GM12865 (cell line): Measurements from ENCODE around the gene ADAP2.

Experiments used
- DNase-seq: peaks from one replicate; pipeline ENCODE4 v3.0.0; 2010; ENCODE audit warnings: low read depth
- H3K4me3 ChIP-seq: 2 replicates; pipeline ENCODE4 v1.5.1; 2011; ENCODE audit warnings: mild to moderate bottlenecking, low read depth, low read length, control low read depth
- TF ChIP-seq, protein P1 (sequence below): IDR thresholded peaks from 2 replicates; pipeline ENCODE4 v1.5.1; 2011; ENCODE audit warnings: low read length, control low read depth, low read depth, inconsistent platforms; ENCODE audit not compliant: insufficient read depth; ENCODE audit errors: missing control alignments

ADAP2 gene, protein sequence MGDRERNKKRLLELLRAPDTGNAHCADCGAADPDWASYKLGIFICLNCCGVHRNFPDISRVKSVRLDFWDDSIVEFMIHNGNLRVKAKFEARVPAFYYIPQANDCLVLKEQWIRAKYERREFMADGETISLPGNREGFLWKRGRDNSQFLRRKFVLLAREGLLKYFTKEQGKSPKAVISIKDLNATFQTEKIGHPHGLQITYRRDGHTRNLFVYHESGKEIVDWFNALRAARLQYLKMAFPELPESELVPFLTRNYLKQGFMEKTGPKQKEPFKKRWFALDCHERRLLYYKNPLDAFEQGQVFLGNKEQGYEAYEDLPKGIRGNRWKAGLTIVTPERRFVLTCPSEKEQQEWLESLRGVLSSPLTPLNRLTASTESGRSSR

DNA sequence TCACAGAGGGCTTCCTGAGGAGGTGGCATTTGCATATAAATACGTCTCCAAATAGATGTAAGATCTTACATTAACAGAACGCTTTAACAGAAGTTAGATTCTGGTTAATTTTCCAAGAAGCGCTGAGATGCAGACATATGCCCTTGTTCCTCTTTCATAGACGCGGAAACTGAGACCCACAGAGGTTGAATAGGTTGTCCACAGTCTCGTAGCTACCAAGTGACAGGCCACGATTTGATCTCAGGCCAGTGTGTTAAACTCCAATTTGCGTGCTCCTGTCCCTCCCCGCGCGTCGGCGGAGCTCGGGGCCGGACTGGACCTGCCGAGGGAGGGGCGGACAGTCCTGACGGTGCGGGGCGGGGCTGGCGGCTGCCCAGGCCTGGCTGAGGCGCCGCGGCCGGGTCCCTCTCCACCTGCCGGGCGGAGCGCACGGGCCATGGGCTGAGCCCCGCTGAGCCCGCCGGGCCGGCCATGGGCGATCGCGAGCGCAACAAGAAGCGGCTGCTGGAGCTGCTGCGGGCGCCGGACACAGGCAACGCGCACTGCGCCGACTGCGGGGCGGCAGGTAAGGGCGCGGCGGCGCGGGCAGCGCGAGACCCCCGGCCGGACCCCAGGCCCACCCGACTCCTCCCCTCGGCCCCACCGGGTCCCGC, at the start of gene ADAP2:
ADAP2 (plus strand) TSS at position 402 of the 653 bp plus-strand sequence; CDS start at position 472, 70 bp downstream.
- peak within 1 kb of the TSS; percentile 19 for H3K4me3 ChIP-seq
- TF ChIP-seq, protein P1, sequence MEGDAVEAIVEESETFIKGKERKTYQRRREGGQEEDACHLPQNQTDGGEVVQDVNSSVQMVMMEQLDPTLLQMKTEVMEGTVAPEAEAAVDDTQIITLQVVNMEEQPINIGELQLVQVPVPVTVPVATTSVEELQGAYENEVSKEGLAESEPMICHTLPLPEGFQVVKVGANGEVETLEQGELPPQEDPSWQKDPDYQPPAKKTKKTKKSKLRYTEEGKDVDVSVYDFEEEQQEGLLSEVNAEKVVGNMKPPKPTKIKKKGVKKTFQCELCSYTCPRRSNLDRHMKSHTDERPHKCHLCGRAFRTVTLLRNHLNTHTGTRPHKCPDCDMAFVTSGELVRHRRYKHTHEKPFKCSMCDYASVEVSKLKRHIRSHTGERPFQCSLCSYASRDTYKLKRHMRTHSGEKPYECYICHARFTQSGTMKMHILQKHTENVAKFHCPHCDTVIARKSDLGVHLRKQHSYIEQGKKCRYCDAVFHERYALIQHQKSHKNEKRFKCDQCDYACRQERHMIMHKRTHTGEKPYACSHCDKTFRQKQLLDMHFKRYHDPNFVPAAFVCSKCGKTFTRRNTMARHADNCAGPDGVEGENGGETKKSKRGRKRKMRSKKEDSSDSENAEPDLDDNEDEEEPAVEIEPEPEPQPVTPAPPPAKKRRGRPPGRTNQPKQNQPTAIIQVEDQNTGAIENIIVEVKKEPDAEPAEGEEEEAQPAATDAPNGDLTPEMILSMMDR: no peak
- DNase-seq: peak; percentile 36

DNA sequence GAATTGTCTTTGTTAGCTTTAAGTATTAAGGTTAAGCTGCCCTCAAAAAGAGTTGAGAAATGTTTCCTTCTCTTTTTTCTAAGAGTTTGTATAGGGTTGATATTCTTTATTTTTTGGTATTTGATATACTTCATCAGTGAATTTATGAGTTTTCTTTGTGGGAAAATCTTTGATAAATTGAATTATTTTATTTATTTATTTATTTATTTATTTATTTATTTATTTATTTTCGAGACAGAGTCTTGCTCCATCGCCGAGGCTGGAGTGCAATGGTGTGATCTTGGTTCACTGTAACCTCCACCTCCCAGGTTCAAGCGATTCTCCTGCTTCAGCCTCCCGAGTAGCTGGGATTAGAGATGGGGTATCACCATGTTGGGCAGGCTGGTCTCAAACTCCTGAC, 35.6 kb upstream of the ADAP2 start:
- no peak overlapping the region for H3K4me3 ChIP-seq
- TF ChIP-seq, protein P1: no peak
- DNase-seq: no peak

DNA sequence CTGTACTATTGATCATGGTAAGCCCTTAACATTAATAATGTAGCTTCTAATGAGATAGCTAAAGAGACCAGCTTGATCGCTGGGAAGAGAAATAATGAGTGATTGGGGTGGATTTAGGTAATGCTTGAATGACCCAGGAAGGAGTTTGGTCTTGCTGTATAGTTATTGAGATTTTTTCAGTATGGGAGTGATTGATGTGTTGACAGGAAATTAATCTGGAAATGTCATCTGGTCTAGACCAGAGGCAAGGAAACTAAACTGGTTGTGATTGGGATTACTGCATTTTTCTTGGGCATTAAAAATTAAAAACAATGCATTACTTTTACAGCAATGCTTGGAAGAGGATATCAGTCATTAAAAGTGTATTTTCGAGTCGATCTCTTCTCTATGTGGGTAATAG, 27.5 kb upstream of the ADAP2 start:
- DNase-seq: no peak

DNA sequence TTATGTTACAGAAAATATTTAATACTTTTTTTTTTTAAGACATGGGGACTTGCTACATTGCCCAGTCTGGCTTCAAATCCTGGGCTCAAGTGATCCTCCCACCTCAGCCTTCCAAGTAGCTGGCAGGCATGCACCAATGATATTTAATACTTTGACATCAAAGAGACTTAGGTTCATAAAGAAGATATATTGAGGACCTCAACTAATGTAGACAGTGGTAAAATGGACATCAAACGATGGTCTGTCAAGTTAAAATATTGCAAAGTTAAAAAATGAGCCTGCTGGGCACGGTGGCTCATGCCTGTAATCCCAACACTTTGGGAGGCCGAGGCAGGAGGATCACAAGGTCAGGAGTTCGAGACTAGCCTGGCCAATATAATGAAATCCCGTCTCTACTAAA, 24.4 kb upstream of the ADAP2 start:
- H3K4me3 ChIP-seq: no peak overlapping the region
- TF ChIP-seq, protein P1: no peak
- no peak for DNase-seq

More for the DNA sequence above, 27.5 kb upstream of the ADAP2 start:
- TF ChIP-seq, protein P1: no peak
- H3K4me3 ChIP-seq: no peak overlapping the region

DNA sequence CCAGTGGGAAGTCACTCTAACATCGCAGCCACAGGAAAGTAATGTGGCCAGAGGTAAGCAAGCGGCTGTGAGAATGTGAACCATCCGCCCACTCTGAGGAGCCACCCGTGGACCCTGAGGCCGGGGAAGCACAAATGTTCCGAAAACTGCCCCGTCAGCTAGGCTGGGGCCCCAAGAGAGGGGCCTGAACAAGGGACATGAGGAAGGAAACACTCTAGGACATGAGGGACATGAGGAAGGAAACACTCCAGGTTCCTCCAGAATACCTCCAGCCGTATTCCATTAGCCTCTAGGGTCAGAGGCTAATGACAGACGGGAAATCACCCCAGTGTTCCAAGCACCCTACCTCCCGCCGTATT, 16.0 kb upstream of the ADAP2 start:
- DNase-seq: peak; percentile 8
- TF ChIP-seq, protein P1: no peak
- peak overlapping the region; percentile 97 for H3K4me3 ChIP-seq

DNA sequence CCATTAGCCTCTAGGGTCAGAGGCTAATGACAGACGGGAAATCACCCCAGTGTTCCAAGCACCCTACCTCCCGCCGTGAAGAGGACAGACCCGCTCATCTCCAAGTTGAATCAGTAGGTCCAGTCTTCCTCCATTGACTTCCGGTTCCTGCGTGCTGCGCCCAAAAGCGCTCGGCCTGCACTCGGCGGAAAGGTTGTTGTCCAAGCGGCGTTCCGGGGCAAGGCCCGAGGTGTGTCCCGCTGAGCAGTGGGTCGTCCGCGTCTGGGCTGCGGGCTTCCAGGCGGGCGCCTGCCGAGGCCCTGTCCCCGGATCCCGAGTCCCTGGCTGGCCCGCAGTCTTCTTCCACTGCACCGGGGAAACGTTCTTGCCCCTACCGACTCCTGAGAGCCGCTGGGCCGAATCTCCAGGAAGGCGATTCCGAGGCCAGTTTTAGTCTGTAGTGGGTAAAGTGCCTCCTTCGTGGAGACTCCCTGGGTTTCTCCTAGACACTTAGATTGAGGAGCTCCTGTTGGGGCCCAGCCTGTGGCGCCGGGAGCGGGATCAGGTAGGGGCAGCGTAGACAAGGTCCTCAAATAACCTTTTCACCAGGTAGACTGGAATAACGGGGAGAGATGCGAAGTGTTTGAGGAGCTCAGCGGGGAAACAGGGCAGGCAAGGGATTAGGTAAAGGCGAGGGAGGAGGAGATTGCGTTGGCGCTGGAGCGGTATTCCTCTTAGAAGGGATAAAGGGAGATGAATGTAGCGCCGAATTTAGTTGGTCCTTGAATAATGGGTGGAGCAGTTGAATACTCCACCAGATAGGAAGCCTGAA, 15.4 kb upstream of the ADAP2 start, which contains the start of gene TEFM:
TEFM (minus strand) TSS at position 138 of the 811 bp plus-strand sequence; CDS start at position 98, 40 bp downstream.
- H3K4me3 ChIP-seq: peak within 1 kb of the TSS; percentile 97
- TF ChIP-seq, protein P1: no peak
- DNase-seq: peak; percentile 95
